H1 (cell line): ENCODE measurements around the gene MGMT. TPM values are rescaled to one million over a fixed set of nuclear protein-coding genes. Genes with fewer than 3 reads are reported as not detected.

Experiments
- CTCF ChIA-PET: fragments of 300-600 bp; sonication (Branson Sonifier 250); formaldehyde crosslinking; loops from one replicate; lab custom pipeline; 2021; ENCODE audit not compliant: partially characterized antibody; lab: Charles Lee
- POLR2A ChIA-PET: fragments of 300-600 bp; sonication (Branson Sonifier 250); formaldehyde crosslinking; loops from one replicate; lab custom pipeline; 2021; ENCODE audit warnings: inconsistent platforms; ENCODE audit not compliant: partially characterized antibody; lab: Charles Lee
- DNase-seq, 2 experiments: peaks; one replicate each; pipeline versions ENCODE4 v3.0.0 to v3.0.0-alpha.2; 2010 to 2022; ENCODE audit warnings: low spot score in 2 of 2, low read depth in 1 of 2, mixed read lengths in 1 of 2
- FAIRE-seq: peaks from 2 replicates; lab custom pipeline; 2011; peaks lifted over from hg19 to GRCh38; lab: Jason Lieb, UNC
- H2AFZ ChIP-seq: 2 replicates; pipeline ENCODE4 v1.8.1; 2012; ENCODE audit warnings: low read length, inconsistent platforms
- H2AK5ac ChIP-seq: 2 replicates; pipeline ENCODE4 v1.6.1; 2013; ENCODE audit warnings: low read depth, low read length
- H2BK120ac ChIP-seq: replicated peaks from 2 replicates; pipeline ENCODE3; 2013; ENCODE audit warnings: low read depth, low read length, inconsistent platforms
- H2BK12ac ChIP-seq: 2 replicates; pipeline ENCODE4 v1.6.1; 2013; ENCODE audit warnings: low read depth, low read length
- H2BK15ac ChIP-seq: 2 replicates; pipeline ENCODE4 v1.6.1; 2013; ENCODE audit warnings: low read length
- H2BK20ac ChIP-seq: 2 replicates; pipeline ENCODE4 v1.6.1; 2013; ENCODE audit warnings: low read length
- H2BK5ac ChIP-seq: 2 replicates; pipeline ENCODE4 v1.6.1; 2013; ENCODE audit warnings: low read depth, low read length
- H3K14ac ChIP-seq: 2 replicates; pipeline ENCODE4 v1.6.1; 2013; ENCODE audit warnings: inconsistent platforms; ENCODE audit not compliant: insufficient read length
- H3K18ac ChIP-seq: 2 replicates; pipeline ENCODE4 v1.6.1; 2013; ENCODE audit warnings: low read length; ENCODE audit errors: extremely low read depth
- H3K23ac ChIP-seq: 2 replicates; pipeline ENCODE4 v1.6.1; 2013; ENCODE audit warnings: inconsistent platforms; ENCODE audit not compliant: insufficient read length
- H3K23me2 ChIP-seq: 2 replicates; pipeline ENCODE4 v1.6.1; 2013; ENCODE audit warnings: low read depth, low read length
- H3K27ac ChIP-seq: 2 replicates; pipeline ENCODE4 v1.6.1; 2011; ENCODE audit warnings: low read depth, low read length, inconsistent platforms
- H3K27me3 ChIP-seq, 4 experiments: replicated peaks in 1 of 4; 1 replicate in 1 of 4; 2 replicates in 3 of 4; pipeline versions ENCODE4 v1.6.1 to v1.8.1; 2011 to 2013; ENCODE audit warnings: low read length in 3 of 4, mild to moderate bottlenecking in 3 of 4, inconsistent platforms in 2 of 4, mixed read lengths in 2 of 4, moderate library complexity in 1 of 4; ENCODE audit not compliant: control insufficient read depth in 3 of 4, insufficient read depth in 3 of 4; ENCODE audit errors: extremely low read depth in 1 of 4
- H3K36me3 ChIP-seq, 4 experiments: 2 replicates each; pipeline versions ENCODE4 v1.6.1 to v1.8.1; 2011 to 2013; ENCODE audit warnings: mild to moderate bottlenecking in 4 of 4, low read length in 3 of 4, moderate library complexity in 2 of 4, control low read depth in 1 of 4, inconsistent platforms in 1 of 4; ENCODE audit not compliant: insufficient read depth in 4 of 4, control insufficient read depth in 2 of 4
- H3K4ac ChIP-seq: replicated peaks from 2 replicates; pipeline ENCODE3; 2013; ENCODE audit warnings: low read length, low read depth, mixed read lengths, inconsistent platforms; ENCODE audit not compliant: insufficient read length
- H3K4me1 ChIP-seq, 4 experiments: replicated peaks in 1 of 4; 1 replicate in 1 of 4; 2 replicates in 3 of 4; pipeline versions ENCODE4 v1.6.1 to v1.8.1; 2011 to 2013; ENCODE audit warnings: low read length in 3 of 4, inconsistent platforms in 2 of 4, mixed read lengths in 1 of 4; ENCODE audit not compliant: insufficient read depth in 4 of 4, control insufficient read depth in 3 of 4
- H3K4me2 ChIP-seq, 2 experiments: 2 replicates each; pipeline versions ENCODE4 v1.6.1 to v1.8.1; 2011 to 2013; ENCODE audit warnings: low read depth in 2 of 2, low read length in 2 of 2, control low read depth in 1 of 2, inconsistent platforms in 1 of 2, mild to moderate bottlenecking in 1 of 2; ENCODE audit not compliant: insufficient read depth in 1 of 2
- H3K4me3 ChIP-seq, 4 experiments: fragments of 200-600, 300-600 bp in 1 of 4; sonication (generic), shearing (Covaris generic), sonication (Bioruptor Twin) in 1 of 4; 2 replicates each; pipeline versions ENCODE4 v1.5.1 to v1.8.1; 2011 to 2016; ENCODE audit warnings: low read length in 4 of 4, low read depth in 3 of 4, control low read depth in 2 of 4, inconsistent platforms in 2 of 4, mild to moderate bottlenecking in 2 of 4, mixed read lengths in 1 of 4, moderate library complexity in 1 of 4; ENCODE audit not compliant: insufficient read depth in 2 of 4; ENCODE audit errors: extremely low read depth in 1 of 4
- H3K56ac ChIP-seq: replicated peaks from 2 replicates; pipeline ENCODE3; 2013; ENCODE audit warnings: low read depth, mild to moderate bottlenecking, mixed read lengths, low read length, inconsistent platforms; ENCODE audit not compliant: insufficient read length
- H3K79me1 ChIP-seq: 2 replicates; pipeline ENCODE4 v1.6.1; 2013; ENCODE audit warnings: low read depth, low read length, control low read depth
- H3K79me2 ChIP-seq, 2 experiments: 2 replicates each; pipeline versions ENCODE4 v1.6.1 to v1.8.1; 2012 to 2013; ENCODE audit warnings: low read length in 2 of 2, mild to moderate bottlenecking in 2 of 2, inconsistent platforms in 1 of 2; ENCODE audit not compliant: insufficient read depth in 2 of 2, control insufficient read depth in 1 of 2
- H3K9ac ChIP-seq, 4 experiments: replicated peaks in 1 of 4; 1 replicate in 1 of 4; 2 replicates in 3 of 4; pipeline versions ENCODE4 v1.6.1 to v1.8.1; 2011 to 2013; ENCODE audit warnings: low read depth in 3 of 4, low read length in 3 of 4, control low read depth in 2 of 4, mild to moderate bottlenecking in 2 of 4, moderate library complexity in 2 of 4, inconsistent platforms in 1 of 4; ENCODE audit errors: extremely low read depth in 1 of 4
- H3K9me3 ChIP-seq, 2 experiments: 2 replicates each; pipeline versions ENCODE4 v1.6.1 to v1.8.1; 2012 to 2013; ENCODE audit warnings: mild to moderate bottlenecking in 2 of 2, moderate library complexity in 2 of 2, control low read depth in 1 of 2, inconsistent platforms in 1 of 2, low read depth in 1 of 2, low read length in 1 of 2, mixed read lengths in 1 of 2; ENCODE audit not compliant: insufficient read depth in 2 of 2
- H4K20me1 ChIP-seq, 2 experiments: replicated peaks in 1 of 2; 2 replicates each; pipeline versions ENCODE3 to v1.8.1; 2011 to 2013; ENCODE audit warnings: inconsistent platforms in 2 of 2, low read length in 2 of 2, mild to moderate bottlenecking in 1 of 2; ENCODE audit not compliant: insufficient read depth in 2 of 2, control insufficient read depth in 1 of 2
- H4K5ac ChIP-seq: 2 replicates; pipeline ENCODE4 v1.6.1; 2013; ENCODE audit warnings: low read length, low read depth, mixed read lengths, inconsistent platforms; ENCODE audit not compliant: insufficient read length
- H4K8ac ChIP-seq: 2 replicates; pipeline ENCODE4 v1.8.0; 2013; ENCODE audit warnings: mild to moderate bottlenecking, moderate library complexity, low read length, inconsistent platforms; ENCODE audit not compliant: insufficient read depth; ENCODE audit errors: extremely low read depth
- H4K91ac ChIP-seq: replicated peaks from 2 replicates; pipeline ENCODE3; 2013; ENCODE audit warnings: low read length, mixed read lengths, inconsistent platforms; ENCODE audit not compliant: insufficient read length
- BACH1 ChIP-seq: IDR thresholded peaks from 2 replicates; pipeline ENCODE4 v1.6.1; 2012; ENCODE audit warnings: low read length, improper control_type of control experiment
- BRCA1 ChIP-seq: IDR thresholded peaks from 2 replicates; pipeline ENCODE4 v1.6.1; 2012; ENCODE audit warnings: low read depth, low read length, improper control_type of control experiment
- CBX8 ChIP-seq: fragments of 300-800, 300-1000 bp; sonication (generic); IDR thresholded peaks from 2 replicates; pipeline ENCODE4 v1.7.1; 2016; ENCODE audit warnings: low read depth, low read length, borderline replicate concordance
- CREB1 ChIP-seq: IDR thresholded peaks from 2 replicates; pipeline ENCODE4 v1.6.1; 2012; ENCODE audit warnings: inconsistent platforms
- EZH2 ChIP-seq: fragments of 200-600 bp; sonication (generic); IDR thresholded peaks from 2 replicates; pipeline ENCODE4 v1.7.1; 2012; ENCODE audit warnings: low read depth, mild to moderate bottlenecking, moderate library complexity, low read length, inconsistent platforms; ENCODE audit not compliant: severe bottlenecking
- GABPA ChIP-seq: IDR thresholded peaks from 2 replicates; pipeline ENCODE4 v1.6.1; 2011; ENCODE audit warnings: mild to moderate bottlenecking, low read length, moderate library complexity, borderline replicate concordance; ENCODE audit not compliant: insufficient read depth
- JUN ChIP-seq: IDR thresholded peaks from 2 replicates; pipeline ENCODE4 v1.6.1; 2011; ENCODE audit warnings: low read depth, mild to moderate bottlenecking, improper control_type of control experiment, low read length
- MAX ChIP-seq: IDR thresholded peaks from 2 replicates; pipeline ENCODE4 v1.6.1; 2012; ENCODE audit warnings: inconsistent platforms
- POLR2AphosphoS5 ChIP-seq: IDR thresholded peaks from 2 replicates; pipeline ENCODE4 v1.6.1; 2011; ENCODE audit warnings: low read depth, low read length
- SRF ChIP-seq: IDR thresholded peaks from 2 replicates; pipeline ENCODE4 v1.6.1; 2011; ENCODE audit warnings: mild to moderate bottlenecking, low read depth, low read length, moderate library complexity
- SUZ12 ChIP-seq: fragments of 200-600 bp; sonication (generic); IDR thresholded peaks from 2 replicates; pipeline ENCODE4 v1.6.1; 2012; ENCODE audit warnings: mild to moderate bottlenecking, inconsistent platforms, low read length, moderate library complexity, mixed read lengths
- TAF1 ChIP-seq: IDR thresholded peaks from 2 replicates; pipeline ENCODE4 v1.6.1; 2011; ENCODE audit warnings: mild to moderate bottlenecking, low read depth, low read length
- USF2 ChIP-seq: IDR thresholded peaks from 2 replicates; pipeline ENCODE4 v1.6.1; 2011; ENCODE audit warnings: low read length, improper control_type of control experiment
- ZNF274 ChIP-seq: IDR thresholded peaks from 2 replicates; pipeline ENCODE4 v1.7.0; 2012; ENCODE audit warnings: low read length, borderline replicate concordance; ENCODE audit errors: extremely low read depth
- WGBS, 2 experiments: shearing (Covaris generic) in 1 of 2; methylation state at CpG; one replicate each; pipeline versions ENCODE4 v1.1.6 to v1.1.7; 2013 to 2015; ENCODE audit warnings: low lambda C conversion rate in 2 of 2, mixed read lengths in 2 of 2, inconsistent platforms in 1 of 2, low coverage in 1 of 2, missing lambda C conversion rate in 1 of 2; ENCODE audit not compliant: insufficient replicate concordance in 2 of 2, insufficient coverage in 1 of 2, insufficient read length in 1 of 2; ENCODE audit errors: extremely low coverage in 1 of 2, missing lambda C conversion rate in 1 of 2; 5-methylcytosine and 5-hydroxymethylcytosine counted together
- polyA plus RNA-seq, 7 experiments: library from polyadenylated mRNA; depleted of rRNA in 3 of 7; stranded (reverse) in 5 of 7; unstranded in 2 of 7; fragments of >200 nt in 5 of 7; fragments of 200-250 nt in 2 of 7; gene quantifications; 1 replicate in 5 of 7; 2 replicates in 1 of 7; 4 replicates in 1 of 7; pipeline versions ENCODE4 v1.2.1 to v1.2.3, GENCODE V29; 2011 to 2013; ENCODE audit warnings: missing spikeins in 2 of 7, mixed read lengths in 2 of 7
- total RNA-seq: library from RNA; stranded (reverse); fragmentation: NEBNext Ultra II Directional; extraction: Animal tissue kit (Norgen Biotek cat#: 25700); gene quantifications from 2 replicates; pipeline ENCODE4 v1.2.1, GENCODE V29; 2021

MGMT gene
- total and polyA plus RNA-seq, 2 of the 8 experiments (the other 6 are each of a cell fraction or from before 2014, with no cell fraction given) = 9.9 to 10.7 TPM

DNA sequence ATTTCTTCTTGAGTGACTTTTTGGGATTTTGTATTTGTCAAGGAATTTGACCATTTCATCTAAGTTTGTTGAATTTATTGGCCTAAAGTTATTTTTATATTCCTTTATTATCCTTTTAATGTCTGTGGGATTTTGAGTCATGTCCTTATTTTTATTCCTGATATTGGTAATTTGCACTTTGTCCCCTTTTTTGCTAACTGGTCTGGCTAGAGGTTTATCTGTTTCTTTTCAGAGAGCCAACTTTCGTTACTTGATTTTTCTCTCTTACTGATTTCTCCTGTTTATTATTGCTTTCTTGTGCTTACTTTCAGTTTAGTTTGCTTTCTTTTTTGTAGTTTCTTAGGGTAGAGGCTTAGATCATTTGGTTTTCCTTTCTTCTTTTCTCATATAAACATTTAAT lies 14.6 kb downstream of the MGMT start:
- no peak for FAIRE-seq
- H2BK5ac ChIP-seq = no peak overlapping the region
- no peak overlapping the region for H2AFZ ChIP-seq
- no peak overlapping the region for H4K91ac ChIP-seq
- 0 out of 4 replicates have a peak, but pooled peaks cover 0 to 2% of the 10 kb centered on the region in 2 experiments for H3K79me2 ChIP-seq
- no peak overlapping the region for H3K4me3 ChIP-seq
- no peaks in the 10 kb centered on the region for H3K27me3 ChIP-seq
- H2BK12ac ChIP-seq = no peak overlapping the region
- H3K9me3 ChIP-seq = peaks cover 18 to 31% of the 10 kb centered on the region in 2 experiments
- no peaks in the 10 kb centered on the region for H4K20me1 ChIP-seq
- H3K56ac ChIP-seq = no peak overlapping the region
- H2BK20ac ChIP-seq = no peak overlapping the region
- H3K4me1 ChIP-seq = no peaks in the 10 kb centered on the region
- no peak overlapping the region for H3K9ac ChIP-seq
- DNase-seq = no peak
- no peaks in the 10 kb centered on the region for H3K23me2 ChIP-seq
- H3K4ac ChIP-seq = no peak overlapping the region
- no peaks in the 10 kb centered on the region; a peak in 2 of 8 replicates for H3K36me3 ChIP-seq
- H3K18ac ChIP-seq = no peak overlapping the region
- no peak overlapping the region for H4K8ac ChIP-seq
- no peak overlapping the region for H2AK5ac ChIP-seq
- H3K14ac ChIP-seq = no peak overlapping the region
- H3K79me1 ChIP-seq = peaks cover 3% of the 10 kb centered on the region; the same call in 1 of the 2 replicates
- POLR2A ChIA-PET = no interaction called here
- CTCF ChIA-PET = no interaction called here
- WGBS, 2 experiments = 85% methylated on average over 1 of the region's 1 CpG; no CpG with 5 or more reads in 1 of the 2 experiments
- H2BK15ac ChIP-seq = no peak overlapping the region
- H3K23ac ChIP-seq = no peak overlapping the region
- H2BK120ac ChIP-seq = no peak overlapping the region
- H3K4me2 ChIP-seq = no peak overlapping the region
- no peak overlapping the region for H4K5ac ChIP-seq
- no peak overlapping the region for H3K27ac ChIP-seq
- TF ChIP-seq JUN (no peak), SRF (no peak), CBX8 (no peak), MAX (no peak), TAF1 (no peak), GABPA (no peak), USF2 (no peak), SUZ12 (no peak), ZNF274 (no peak), CREB1 (no peak), BRCA1 (no peak), POLR2AphosphoS5 (no peak), BACH1 (no peak), EZH2 (no peak)
